LNCAP (cell line): ENCODE measurements around the gene PTTG2.

ENCODE experiments used
- TF ChIP-seq, protein P1 (sequence below): fragments of 450-650 bp; IDR thresholded peaks from 2 replicates; pipeline ENCODE4 v1.5.1; 2017; ENCODE audit warnings: mild to moderate bottlenecking

The PTTG2 gene

DNA sequence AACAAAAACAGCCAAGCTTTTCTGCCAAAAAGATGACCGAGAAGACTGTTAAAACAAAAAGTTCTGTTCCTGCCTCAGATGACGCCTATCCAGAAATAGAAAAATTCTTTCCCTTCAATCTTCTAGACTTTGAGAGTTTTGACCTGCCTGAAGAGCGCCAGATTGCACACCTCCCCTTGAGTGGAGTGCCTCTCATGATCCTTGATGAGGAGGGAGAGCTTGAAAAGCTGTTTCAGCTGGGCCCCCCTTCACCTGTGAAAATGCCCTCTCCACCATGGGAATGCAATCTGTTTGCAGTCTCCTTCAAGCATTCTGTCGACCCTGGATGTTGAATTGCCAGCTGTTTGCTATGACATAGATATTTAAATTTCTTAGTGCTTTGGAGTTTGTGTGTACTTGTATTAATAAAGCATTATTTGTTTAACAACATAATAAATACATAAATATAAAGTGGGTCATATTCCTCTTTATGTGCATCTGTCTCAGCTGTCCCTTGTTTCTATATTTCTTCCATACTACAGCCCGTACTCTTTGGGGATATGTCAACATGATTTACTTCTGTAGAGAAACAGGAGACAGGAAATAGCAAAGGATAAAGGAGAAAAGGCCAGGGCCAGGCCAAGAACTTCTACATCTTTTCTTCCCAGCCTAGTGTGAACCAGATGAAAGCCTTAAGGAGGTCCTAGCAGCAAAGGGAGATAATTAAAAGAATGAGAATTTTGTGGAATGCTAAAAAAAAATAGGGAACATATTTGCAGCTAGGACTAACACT, 667 bp downstream of the PTTG2 start:
- TF ChIP-seq, protein P1, sequence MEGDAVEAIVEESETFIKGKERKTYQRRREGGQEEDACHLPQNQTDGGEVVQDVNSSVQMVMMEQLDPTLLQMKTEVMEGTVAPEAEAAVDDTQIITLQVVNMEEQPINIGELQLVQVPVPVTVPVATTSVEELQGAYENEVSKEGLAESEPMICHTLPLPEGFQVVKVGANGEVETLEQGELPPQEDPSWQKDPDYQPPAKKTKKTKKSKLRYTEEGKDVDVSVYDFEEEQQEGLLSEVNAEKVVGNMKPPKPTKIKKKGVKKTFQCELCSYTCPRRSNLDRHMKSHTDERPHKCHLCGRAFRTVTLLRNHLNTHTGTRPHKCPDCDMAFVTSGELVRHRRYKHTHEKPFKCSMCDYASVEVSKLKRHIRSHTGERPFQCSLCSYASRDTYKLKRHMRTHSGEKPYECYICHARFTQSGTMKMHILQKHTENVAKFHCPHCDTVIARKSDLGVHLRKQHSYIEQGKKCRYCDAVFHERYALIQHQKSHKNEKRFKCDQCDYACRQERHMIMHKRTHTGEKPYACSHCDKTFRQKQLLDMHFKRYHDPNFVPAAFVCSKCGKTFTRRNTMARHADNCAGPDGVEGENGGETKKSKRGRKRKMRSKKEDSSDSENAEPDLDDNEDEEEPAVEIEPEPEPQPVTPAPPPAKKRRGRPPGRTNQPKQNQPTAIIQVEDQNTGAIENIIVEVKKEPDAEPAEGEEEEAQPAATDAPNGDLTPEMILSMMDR: no peak

DNA sequence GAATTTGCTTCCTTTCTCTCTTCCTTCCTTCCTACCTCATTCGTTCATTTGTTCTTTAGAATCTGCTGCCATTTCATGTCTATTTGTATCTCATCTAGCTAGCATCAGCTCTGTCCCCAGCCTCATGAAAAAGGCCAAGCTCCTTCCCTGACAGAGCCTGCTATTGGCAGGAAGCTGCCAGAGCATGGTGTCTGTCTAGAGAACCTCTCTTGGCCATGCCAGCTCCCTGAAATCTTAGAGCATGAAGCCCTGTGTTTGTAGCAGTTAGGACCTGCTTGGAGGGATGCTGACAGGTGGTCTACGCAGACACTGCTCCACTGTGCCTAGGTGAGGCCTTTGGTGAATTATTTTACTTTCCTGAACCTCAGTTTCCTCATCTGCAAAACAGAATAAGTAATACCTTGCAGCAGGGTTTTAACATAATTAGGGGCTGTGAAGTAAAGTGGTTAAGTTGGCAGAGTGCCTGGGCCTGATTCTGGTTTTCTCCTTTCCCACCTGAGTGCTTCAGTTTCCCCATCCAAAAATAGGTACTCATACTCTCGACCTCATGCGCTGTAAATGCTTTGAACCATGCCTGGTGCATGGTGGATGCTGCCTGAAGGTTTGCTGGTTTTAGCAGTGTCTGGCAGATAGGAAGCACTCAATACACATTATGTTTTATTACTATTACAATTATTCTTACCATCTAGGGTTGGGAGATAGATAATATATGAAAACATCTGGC, 4.7 kb downstream of the PTTG2 start:
- TF ChIP-seq, protein P1: no peak

DNA sequence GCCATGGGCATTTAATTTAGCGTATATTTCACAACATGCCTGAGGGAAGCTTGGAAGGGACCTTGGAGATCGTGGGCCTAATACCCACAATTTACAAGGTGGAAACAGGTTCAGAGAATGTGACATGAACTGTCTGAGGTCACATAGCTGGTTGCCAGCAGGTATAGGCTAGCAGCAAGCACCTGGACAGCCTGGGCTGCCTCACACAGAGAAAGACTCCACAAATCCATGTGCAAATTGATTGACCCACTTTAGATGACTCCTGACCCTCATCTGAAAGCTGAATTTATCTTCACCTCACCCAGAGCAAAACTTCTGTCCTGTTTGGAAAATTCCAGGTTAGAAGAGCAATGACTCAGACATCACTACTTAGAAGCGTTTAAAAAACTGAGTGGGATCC, 5.8 kb downstream of the PTTG2 start:
- TF ChIP-seq, protein P1: no peak

DNA sequence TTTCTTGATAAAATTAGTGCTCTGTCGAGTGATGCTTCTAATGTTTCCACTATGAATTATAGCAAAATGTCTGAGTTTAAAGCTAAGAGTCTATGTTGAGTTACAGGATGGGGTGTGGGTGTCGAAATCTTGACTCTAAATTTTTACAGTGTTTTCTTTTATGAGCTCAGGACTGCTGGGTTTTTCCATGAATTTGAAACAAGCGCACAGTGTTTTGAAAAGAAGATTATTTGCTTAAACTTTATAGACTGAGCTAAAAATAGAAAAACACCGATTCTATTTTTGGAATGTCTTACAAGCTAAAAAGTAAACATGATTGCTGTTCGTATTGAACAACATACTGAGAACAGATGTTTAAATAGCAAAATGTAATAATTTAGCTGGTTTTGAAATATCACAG, 7.5 kb downstream of the PTTG2 start:
- TF ChIP-seq, protein P1: no peak

DNA sequence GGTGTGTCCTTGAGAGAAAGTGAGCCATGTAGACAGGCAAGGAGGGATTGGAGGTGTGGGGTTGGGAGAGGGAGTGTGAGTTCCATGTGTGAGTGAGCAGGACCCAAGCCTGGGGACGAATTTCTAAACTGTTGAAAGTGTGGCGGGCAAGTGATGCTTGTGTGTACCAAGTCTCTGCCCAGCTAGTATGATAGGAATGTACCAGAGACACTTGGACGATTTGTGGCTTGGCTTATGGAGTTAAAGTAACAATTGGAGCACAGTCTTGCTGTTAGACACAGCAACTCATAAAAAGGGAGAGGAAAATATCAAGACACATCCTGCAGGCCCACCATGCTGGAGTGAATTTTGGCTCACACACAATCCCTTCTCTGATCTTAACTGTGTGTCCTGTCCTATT, 8.5 kb downstream of the PTTG2 start:
- TF ChIP-seq, protein P1: no peak

DNA sequence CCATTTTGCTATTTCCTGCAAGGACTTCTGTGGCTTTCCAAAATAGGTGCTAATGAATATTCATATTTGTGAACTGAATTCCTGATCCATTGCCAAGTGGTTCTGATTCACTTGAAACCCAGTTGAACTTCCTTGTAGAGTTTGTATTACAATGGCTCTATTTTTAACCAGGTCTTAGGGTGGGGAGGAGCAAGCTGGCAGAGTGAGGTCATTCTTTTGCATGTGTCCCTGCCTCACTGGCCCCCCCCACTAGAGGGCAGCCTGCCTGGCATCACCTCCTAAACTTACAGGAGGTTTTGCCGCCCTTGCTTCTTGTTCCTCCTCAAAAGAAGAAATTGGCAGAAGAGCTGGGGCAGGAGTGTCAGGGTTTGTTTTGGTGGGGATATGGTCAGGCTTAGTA, 10.5 kb downstream of the PTTG2 start:
- TF ChIP-seq, protein P1: peak; percentile 37; the same call in 1 of the 2 replicates

DNA sequence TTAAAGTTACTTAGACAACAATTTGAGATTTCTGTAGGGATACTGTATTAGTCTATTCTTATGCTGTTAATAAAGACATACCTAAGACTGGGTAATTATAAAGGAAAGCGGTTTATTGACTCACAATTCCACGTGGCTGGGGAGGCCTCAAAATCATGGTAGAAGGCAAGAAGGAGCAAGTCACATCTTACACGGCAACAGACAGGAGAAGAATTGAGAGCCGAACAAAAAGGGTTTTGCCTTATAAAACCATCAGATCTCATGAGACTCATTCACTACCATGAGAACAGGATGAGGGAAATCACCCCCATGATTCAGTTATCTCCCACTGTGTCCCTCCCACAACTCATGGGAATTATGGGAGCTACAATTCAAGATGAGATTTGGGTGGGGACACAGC, 11.0 kb downstream of the PTTG2 start:
- TF ChIP-seq, protein P1: no peak
